Uterus (tissue), 2 donors: ENCODE measurements around the gene GJB2.

Experiments
- CTCF ChIP-seq, 4 experiments: fragments of 200-600 bp in 2 of 4; fragments of 450-650 bp in 2 of 4; sonication (generic) in 2 of 4; IDR thresholded peaks; one replicate each; pipeline ENCODE4 v1.5.1; 2016 to 2019; ENCODE audit warnings: antibody characterized with exemption in 4 of 4, mild to moderate bottlenecking in 2 of 4, moderate library complexity in 1 of 4
- POLR2A ChIP-seq, 2 donors: fragments of 450-650 bp; IDR thresholded peaks; one replicate each; pipeline ENCODE4 v1.6.1; 2016; ENCODE audit warnings: antibody characterized with exemption in 2 of 2, mild to moderate bottlenecking in 1 of 2, moderate library complexity in 1 of 2

GRCh38 chr13:20159646-20160305 lies 33.0 kb downstream of the GJB2 start:
- TF ChIP-seq POLR2A (IDR thresholded peaks at IDR 0.05), result no peak
- TF ChIP-seq CTCF (IDR thresholded peaks at IDR 0.05), result no peak
